Sigmoid colon (tissue), 7 donors: ENCODE data around the gene SLCO2B1. TPM values are rescaled to one million over a fixed set of nuclear protein-coding genes. Genes with fewer than 3 reads are reported as not detected.

Experiments
- DNase-seq: peaks from one replicate; pipeline ENCODE4 v3.0.0-alpha.2; 2019
- H3K27ac ChIP-seq, 4 donors: fragments of 200-600 bp; sonication (generic); one replicate each; pipeline ENCODE4 v1.5.1; 2016 to 2019; ENCODE audit warnings: mild to moderate bottlenecking in 1 of 4
- H3K27me3 ChIP-seq, 3 donors: fragments of 200-600 bp; sonication (generic); one replicate each; pipeline ENCODE4 v1.5.1; 2019; ENCODE audit warnings: mild to moderate bottlenecking in 1 of 3
- H3K36me3 ChIP-seq, 4 donors: fragments of 200-600 bp; sonication (generic); one replicate each; pipeline ENCODE4 v1.5.1; 2016 to 2019
- H3K4me1 ChIP-seq, 4 donors: fragments of 200-600 bp; sonication (generic); one replicate each; pipeline ENCODE4 v1.5.1; 2017 to 2019
- H3K4me3 ChIP-seq, 4 donors: fragments of 200-600 bp; sonication (generic); one replicate each; pipeline ENCODE4 v1.5.1; 2017 to 2019; ENCODE audit warnings: mild to moderate bottlenecking in 2 of 4, moderate library complexity in 1 of 4
- H3K9me3 ChIP-seq, 4 donors: fragments of 200-600 bp in 3 of 4; sonication (generic) in 3 of 4; one replicate each; pipeline versions ENCODE4 v1.5.1 to v1.6.1; 2013 to 2019
- CTCF ChIP-seq, 4 experiments: fragments of 450-650 bp in 3 of 4; fragments of 200-600 bp in 1 of 4; IDR thresholded peaks; one replicate each; pipeline ENCODE4 v1.5.1; 2016 to 2019; ENCODE audit warnings: antibody characterized with exemption in 4 of 4, mild to moderate bottlenecking in 3 of 4, moderate library complexity in 2 of 4
- EP300 ChIP-seq, 4 donors: sonication (generic); formaldehyde crosslinking; IDR thresholded peaks; one replicate each; pipeline ENCODE4 v1.6.1; 2017; ENCODE audit warnings: antibody characterized with exemption in 4 of 4
- POLR2A ChIP-seq, 2 donors: fragments of 450-650 bp; IDR thresholded peaks; one replicate each; pipeline ENCODE4 v1.6.1; 2016; ENCODE audit warnings: antibody characterized with exemption in 2 of 2, mild to moderate bottlenecking in 2 of 2, moderate library complexity in 2 of 2
- POLR2AphosphoS5 ChIP-seq, 4 donors: sonication (generic); formaldehyde crosslinking; IDR thresholded peaks; one replicate each; pipeline ENCODE4 v1.6.1; 2017; ENCODE audit warnings: antibody characterized with exemption in 4 of 4
- WGBS, 2 donors: extraction: QIAGEN DNeasy Blood & Tissue Kit; methylation state at CpG; one replicate each; pipeline ENCODE4 v1.1.7; 2013; 5-methylcytosine and 5-hydroxymethylcytosine counted together
- intact Hi-C: fragments of 100-400 bp; cut with DNase I; formaldehyde crosslinking; loops from one replicate; pipeline ENCODE4 v1.15.1; 2023
- polyA plus RNA-seq, 3 donors: library from polyadenylated mRNA; stranded (reverse); fragments of 200-250 nt; gene quantifications; one replicate each; pipeline ENCODE4 v1.2.3, GENCODE V29; 2013
- total RNA-seq, 4 donors: library from RNA; depleted of rRNA; stranded (reverse); fragments of >200 nt; gene quantifications; one replicate each; pipeline ENCODE4 v1.1.0, GENCODE V29; 2016
- donor health status: healthy with polysubstance abuse.
- donor health status: Bipolar disorder and iron deficiency.
- donor health status: healthy.

SLCO2B1 gene
- total and polyA plus RNA-seq, 7 donors = 7.8 to 47.0 (median 29.2) TPM

GRCh38 chr11:75152090-75152489, 1.2 kb downstream of the SLCO2B1 start:
- no peak for DNase-seq
- WGBS, 2 donors = 40 to 65% methylated on average over 6 of the region's 6 CpGs
- H3K4me3 ChIP-seq = peak overlapping the region in 3 of 4 donors; percentile 17 to 37 (median 30)
- intact Hi-C loops = no loop called here
- H3K9me3 ChIP-seq = no peaks in the 10 kb centered on the region
- H3K27ac ChIP-seq = peak overlapping the region in 2 of 4 donors; percentile 33 to 38
- no peaks in the 10 kb centered on the region for H3K4me1 ChIP-seq
- no peaks in the 10 kb centered on the region for H3K36me3 ChIP-seq
- TF ChIP-seq EP300 (IDR thresholded peaks at IDR 0.05) (no peak), POLR2A (IDR thresholded peaks at IDR 0.05) (no peak), CTCF (IDR thresholded peaks at IDR 0.05) (no peak), POLR2AphosphoS5 (IDR thresholded peaks at IDR 0.05) (no peak)
- no peaks in the 10 kb centered on the region for H3K27me3 ChIP-seq

- intact Hi-C loops = no loop called here
- Histone ChIP-seq H3K27ac (peak overlapping the region in 1 of 4 donors; percentile 38), H3K4me3 (peak overlapping the region in 3 of 4 donors; percentile 17 to 37 (median 30)), H3K27me3 (no peaks in the 10 kb centered on the region), H3K9me3 (no peaks in the 10 kb centered on the region), H3K4me1 (no peaks in the 10 kb centered on the region), H3K36me3 (no peaks in the 10 kb centered on the region)
- no peak for DNase-seq
- TF ChIP-seq POLR2A (IDR thresholded peaks at IDR 0.05) = no peak
- TF ChIP-seq POLR2AphosphoS5 (IDR thresholded peaks at IDR 0.05) = no peak
- no peak for TF ChIP-seq EP300 (IDR thresholded peaks at IDR 0.05)
- WGBS, 2 donors = 42 to 72% methylated on average over 5 of the region's 5 CpGs
These were observed 1.9 kb downstream of the SLCO2B1 start for GRCh38 chr11:75152651-75153427.

- no peaks in the 10 kb centered on the region for H3K4me1 ChIP-seq
- DNase-seq = no peak
- peak overlapping the region in 2 of 4 donors; percentile 23 to 36 for H3K27ac ChIP-seq
- H3K36me3 ChIP-seq = no peaks in the 10 kb centered on the region
- 75 to 82% methylated on average over 9 of the region's 9 CpGs for WGBS, 2 donors
- H3K27me3 ChIP-seq = no peaks in the 10 kb centered on the region
- intact Hi-C loops = no loop called here
- H3K4me3 ChIP-seq = peak overlapping the region in 2 of 4 donors; percentile 14 to 25
- H3K9me3 ChIP-seq = no peaks in the 10 kb centered on the region
- TF ChIP-seq POLR2AphosphoS5 (IDR thresholded peaks at IDR 0.05) (no peak), POLR2A (IDR thresholded peaks at IDR 0.05) (no peak), CTCF (IDR thresholded peaks at IDR 0.05) (no peak), EP300 (IDR thresholded peaks at IDR 0.05) (no peak)
These were observed 4.0 kb downstream of the SLCO2B1 start for GRCh38 chr11:75154646-75155569.

GRCh38 chr11:75155570-75156422, 4.9 kb downstream of the SLCO2B1 start:
- no peak overlapping the region for H3K4me3 ChIP-seq
- no peaks in the 10 kb centered on the region for H3K27me3 ChIP-seq
- TF ChIP-seq CTCF (IDR thresholded peaks at IDR 0.05) = no peak
- TF ChIP-seq POLR2A (IDR thresholded peaks at IDR 0.05) = no peak
- no peak for TF ChIP-seq POLR2AphosphoS5 (IDR thresholded peaks at IDR 0.05)
- no peak for TF ChIP-seq EP300 (IDR thresholded peaks at IDR 0.05)
- intact Hi-C loops = no loop called here
- DNase-seq = no peak
- no peaks in the 10 kb centered on the region for H3K9me3 ChIP-seq
- no peaks in the 10 kb centered on the region for H3K4me1 ChIP-seq
- H3K27ac ChIP-seq = no peak overlapping the region
- H3K36me3 ChIP-seq = no peaks in the 10 kb centered on the region
- WGBS, 2 donors = 59 to 71% methylated on average over 13 of the region's 13 CpGs
